Keratinocyte (primary cell): ENCODE data around the gene PRORP.

Source experiments
- CTCF ChIP-seq, 3 experiments: IDR thresholded peaks in 1 of 3; conservative IDR thresholded peaks in 1 of 3; optimal IDR thresholded peaks in 1 of 3; 2 replicates in 2 of 3; 3 replicates in 1 of 3; pipeline versions ENCODE3 to v1.5.1; 2011; ENCODE audit warnings: low read length in 3 of 3, mild to moderate bottlenecking in 3 of 3, moderate library complexity in 2 of 3, control low read depth in 1 of 3, inconsistent platforms in 1 of 3; ENCODE audit not compliant: insufficient read depth in 2 of 3; ENCODE audit errors: extremely low read depth in 1 of 3
- EZH2 ChIP-seq: IDR thresholded peaks from one replicate; pipeline ENCODE4 v1.6.1; 2012; ENCODE audit warnings: inconsistent platforms, mild to moderate bottlenecking, low read length, moderate library complexity

- TF ChIP-seq CTCF (optimal IDR thresholded peaks at IDR 0.05 in 1 of 3, IDR thresholded peaks at IDR 0.05 in 1 of 3, conservative IDR thresholded peaks at IDR 0.05 in 1 of 3; ENCODE audit: extremely low read depth in 1 of 3, insufficient read depth in 2 of 3, low read length in 3 of 3), result no peak
- no peak for TF ChIP-seq EZH2
Observed at GRCh38 chr14:35107866-35108265, 14.5 kb upstream of the PRORP start.
